ENCODE results near the gene KCNK7. TPM values are rescaled to one million over a fixed set of nuclear protein-coding genes. Genes with fewer than 3 reads are reported as not detected.
A peak's percentile ranks its signal among the peaks of the same experiment; 100 is the strongest.

KCNK7 gene
- total RNA-seq, 4 donors from 2014 or later, result 0.26 to 5.8 TPM; not detected in 2

DNA sequence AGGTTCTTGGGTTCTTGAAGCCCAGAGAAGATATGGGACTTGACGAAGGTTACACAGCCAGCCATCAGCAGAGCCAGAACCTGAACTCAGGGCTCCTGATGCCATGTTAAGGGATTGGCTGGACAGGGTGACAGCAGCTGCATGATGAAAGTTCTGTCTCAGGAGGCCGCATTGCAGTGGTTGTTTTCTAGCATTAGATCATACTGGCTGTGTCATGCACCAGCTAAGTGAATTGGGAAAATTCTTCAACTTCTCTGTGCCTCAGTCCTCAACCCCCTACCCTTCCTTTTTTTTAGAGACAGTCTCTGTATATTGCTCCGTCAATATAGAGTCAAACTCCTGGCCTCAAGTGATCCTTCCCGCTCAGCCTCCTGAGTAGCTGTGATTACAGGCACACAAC is 32.0 kb downstream of the KCNK7 start:
- no peaks in the 10 kb centered on the region for H3K36me3 ChIP-seq
- H3K27me3 ChIP-seq, result no peaks in the 10 kb centered on the region
- TF ChIP-seq CTCF (IDR thresholded peaks at IDR 0.05), result no peak
- TF ChIP-seq POLR2A (IDR thresholded peaks at IDR 0.05), result no peak
- no peaks in the 10 kb centered on the region for H3K9me3 ChIP-seq
- no peak for DNase-seq
- peak overlapping the region in 1 of 2 donors; percentile 0 for H3K27ac ChIP-seq
- intact Hi-C loops (cut with DNase I; ENCODE audit: low total_unique reads), result no loop called here
- peaks cover 4 to 11% of the 10 kb centered on the region in 2 donors for H3K4me1 ChIP-seq
- no peak overlapping the region for H3K4me3 ChIP-seq

GRCh38 chr11:65562788-65563187 is 32.8 kb downstream of the KCNK7 start:
- no peak for DNase-seq
- H3K27ac ChIP-seq, result no peak overlapping the region
- H3K27me3 ChIP-seq, result no peaks in the 10 kb centered on the region
- TF ChIP-seq CTCF (IDR thresholded peaks at IDR 0.05), result no peak
- TF ChIP-seq POLR2A (IDR thresholded peaks at IDR 0.05), result no peak
- H3K9me3 ChIP-seq, result no peaks in the 10 kb centered on the region
- peaks cover 4 to 7% of the 10 kb centered on the region in 2 donors for H3K4me1 ChIP-seq
- no peaks in the 10 kb centered on the region for H3K36me3 ChIP-seq
- H3K4me3 ChIP-seq, result no peak overlapping the region
- intact Hi-C loops (cut with DNase I; ENCODE audit: low total_unique reads), result no loop called here

- no peak overlapping the region for H3K4me3 ChIP-seq
- no peak for DNase-seq
- no peaks in the 10 kb centered on the region for H3K36me3 ChIP-seq
- TF ChIP-seq POLR2A (IDR thresholded peaks at IDR 0.05) (no peak), CTCF (IDR thresholded peaks at IDR 0.05) (no peak)
- no peaks in the 10 kb centered on the region for H3K27me3 ChIP-seq
- intact Hi-C loops (cut with DNase I; ENCODE audit: low total_unique reads), result no loop called here
- peaks cover 4 to 7% of the 10 kb centered on the region in 2 donors for H3K4me1 ChIP-seq
- H3K27ac ChIP-seq, result no peak overlapping the region
- H3K9me3 ChIP-seq, result no peaks in the 10 kb centered on the region
These were observed 33.6 kb downstream of the KCNK7 start for GRCh38 chr11:65562020-65562419.

DNA sequence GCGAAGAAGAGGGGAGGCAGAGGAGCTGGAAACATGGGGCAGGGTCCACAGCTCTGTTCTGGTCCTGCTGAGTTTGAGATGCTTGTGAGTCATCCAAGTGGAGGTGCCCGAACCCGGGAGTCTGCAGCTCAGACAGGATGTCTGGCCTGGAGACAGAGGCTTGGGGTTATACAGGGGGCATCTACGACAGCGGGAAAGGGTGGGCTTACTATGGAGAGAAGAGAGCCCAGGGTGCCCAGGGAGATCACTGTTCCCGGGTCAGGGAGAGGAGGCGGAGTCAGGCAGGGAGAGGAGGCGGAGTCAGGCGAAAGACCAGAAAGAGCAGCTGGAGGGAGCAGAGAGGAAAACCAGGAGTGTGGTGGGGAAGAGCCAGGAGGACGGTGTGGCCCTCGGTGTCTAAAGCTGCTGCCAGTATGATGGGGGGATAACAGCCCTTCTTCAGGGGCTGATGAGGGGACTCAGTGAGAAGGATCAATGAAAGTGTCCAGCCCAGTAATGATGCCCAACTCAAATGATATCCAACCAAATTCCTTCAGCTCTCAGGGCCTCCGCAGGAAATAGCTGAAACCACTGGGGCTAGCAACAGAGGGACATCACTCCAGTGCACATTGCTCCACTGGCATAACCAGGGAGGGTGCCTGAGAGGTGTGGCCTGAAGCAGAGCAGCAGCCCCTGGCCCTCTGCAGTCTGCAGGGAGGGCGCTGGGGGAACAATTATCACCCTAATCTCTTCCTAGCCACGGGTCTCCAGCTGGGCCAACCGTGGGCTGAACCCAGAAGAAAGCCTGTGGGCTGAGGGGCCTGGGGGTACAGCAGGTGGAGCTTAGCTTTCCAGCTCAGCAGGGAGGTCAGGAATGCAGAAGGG is 34.8 kb downstream of the KCNK7 start:
- intact Hi-C loops (cut with DNase I; ENCODE audit: low total_unique reads), result no loop called here
- Histone ChIP-seq H3K27ac (peak overlapping the region; percentile 99 to 100), H3K4me3 (no peak overlapping the region), H3K27me3 (no peaks in the 10 kb centered on the region), H3K36me3 (no peaks in the 10 kb centered on the region), H3K4me1 (peaks cover 4 to 7% of the 10 kb centered on the region in 2 donors), H3K9me3 (no peaks in the 10 kb centered on the region)
- no peak for TF ChIP-seq CTCF (IDR thresholded peaks at IDR 0.05)
- TF ChIP-seq POLR2A (IDR thresholded peaks at IDR 0.05), result no peak
- peak; percentile 79 to 82 for DNase-seq

DNA sequence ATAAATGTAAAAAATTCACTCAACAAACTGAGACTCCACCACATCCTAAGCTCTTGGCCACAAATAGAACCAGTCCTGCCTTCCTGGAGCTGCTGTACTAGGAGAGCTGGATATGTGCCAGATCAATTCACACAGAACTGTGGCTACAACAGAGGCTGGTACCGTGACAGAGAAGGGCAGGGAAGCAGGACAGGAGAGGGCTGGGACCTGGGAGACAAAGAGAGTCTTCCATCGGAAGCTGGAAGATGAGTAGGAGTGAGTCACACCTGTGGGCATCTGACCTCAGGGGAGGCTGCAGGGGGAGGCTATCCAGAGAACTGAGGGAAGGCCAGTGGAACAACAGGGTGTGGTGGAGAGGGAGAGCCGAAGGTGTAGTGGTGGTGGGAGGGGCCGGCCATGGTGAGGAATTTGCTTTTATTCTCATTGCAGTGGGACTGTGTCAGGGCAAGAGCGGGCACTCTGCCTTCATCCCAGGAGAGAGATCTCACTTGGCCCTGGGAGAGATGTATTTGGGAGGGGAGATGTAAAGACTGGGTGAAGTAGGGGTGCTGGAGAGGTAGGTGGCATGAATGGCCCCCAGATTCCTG is 35.6 kb downstream of the KCNK7 start:
- peak overlapping the region; percentile 99 to 100 for H3K27ac ChIP-seq
- no peak overlapping the region for H3K4me3 ChIP-seq
- H3K4me1 ChIP-seq, result peaks cover 4 to 15% of the 10 kb centered on the region in 2 donors
- H3K9me3 ChIP-seq, result no peaks in the 10 kb centered on the region
- intact Hi-C loops (cut with DNase I; ENCODE audit: low total_unique reads), result no loop called here
- peak in 1 of 2 donors; percentile 56 for DNase-seq
- no peaks in the 10 kb centered on the region for H3K27me3 ChIP-seq
- no peaks in the 10 kb centered on the region for H3K36me3 ChIP-seq
- TF ChIP-seq CTCF (IDR thresholded peaks at IDR 0.05) (no peak), POLR2A (IDR thresholded peaks at IDR 0.05) (no peak)

All from uterus (tissue), 4 donors.